ENCODE measurements around the gene COL8A1.
"Not testable (repeated sequence)": the region's sequence is repeated elsewhere in the genome, so short reads cannot be mapped to it uniquely, and the experiment has no call there.

COL8A1 gene

GRCh38 chr3:99731499-99731898, 93.1 kb downstream of the COL8A1 start:
- Histone ChIP-seq H2BK12ac (ENCODE audit: low read length) (no peak overlapping the region), H3K4ac (ENCODE audit: low read depth, low read length) (no peak overlapping the region), H2AFZ (ENCODE audit: insufficient read depth, low read length, poor library complexity) (no peak overlapping the region), H3K27ac (ENCODE audit: low read depth, low read length) (no peak overlapping the region), H3K27me3 (ENCODE audit: insufficient read depth, low read length) (no peaks in the 10 kb centered on the region), H3K14ac (ENCODE audit: low read length) (no peak overlapping the region), H3K9me3 (ENCODE audit: insufficient read depth, low read depth, low read length) (no peaks in the 10 kb centered on the region), H3K4me2 (ENCODE audit: low read length) (no peak overlapping the region), H3K4me1 (ENCODE audit: control insufficient read depth in 1 of 2, insufficient read depth in 2 of 2, low read length in 2 of 2) (no peaks in the 10 kb centered on the region), H2AK5ac (ENCODE audit: low read length) (no peak overlapping the region), H3K9ac (ENCODE audit: low read length) (no peak overlapping the region), H2BK5ac (ENCODE audit: low read depth, low read length, poor library complexity) (no peak overlapping the region), H3K79me2 (ENCODE audit: control insufficient read depth, insufficient read depth, low read length, poor library complexity) (no peaks in the 10 kb centered on the region), H3K79me1 (ENCODE audit: low read length) (no peaks in the 10 kb centered on the region), H3K36me3 (ENCODE audit: control insufficient read depth in 1 of 2, insufficient read depth in 2 of 2, low read length in 2 of 2) (no peaks in the 10 kb centered on the region), H3K18ac (ENCODE audit: low read length) (no peak overlapping the region), H4K91ac (ENCODE audit: low read depth, low read length) (no peak overlapping the region), H3K4me3 (ENCODE audit: low read depth, low read length) (no peak overlapping the region), H4K12ac (ENCODE audit: low read depth, low read length) (no peak overlapping the region), H4K8ac (ENCODE audit: low read depth, low read length) (no peak overlapping the region), H3K23ac (ENCODE audit: low read length) (no peak overlapping the region), H2BK120ac (ENCODE audit: insufficient read depth, low read length, poor library complexity) (no peak overlapping the region)
- WGBS (ENCODE audit: extremely low coverage, insufficient coverage, insufficient read length): no CpG with 5 or more reads among the region's 1 CpG
- DNase-seq: no peak

- not testable (repeated sequence) for H3K27ac ChIP-seq (ENCODE audit: low read depth, low read length); H3K18ac ChIP-seq (ENCODE audit: low read length); H3K14ac ChIP-seq (ENCODE audit: low read length); H3K79me1 ChIP-seq (ENCODE audit: low read length); H4K12ac ChIP-seq (ENCODE audit: low read depth, low read length); H2AK5ac ChIP-seq (ENCODE audit: low read length); H2BK120ac ChIP-seq (ENCODE audit: insufficient read depth, low read length, poor library complexity); H3K4me3 ChIP-seq (ENCODE audit: low read depth, low read length); H3K4me1 ChIP-seq (ENCODE audit: control insufficient read depth in 1 of 2, insufficient read depth in 2 of 2, low read length in 2 of 2); H3K9ac ChIP-seq (ENCODE audit: low read length); H2AFZ ChIP-seq (ENCODE audit: insufficient read depth, low read length, poor library complexity); H3K36me3 ChIP-seq (ENCODE audit: control insufficient read depth in 1 of 2, insufficient read depth in 2 of 2, low read length in 2 of 2); H2BK12ac ChIP-seq (ENCODE audit: low read length); H2BK5ac ChIP-seq (ENCODE audit: low read depth, low read length, poor library complexity); DNase-seq; H3K27me3 ChIP-seq (ENCODE audit: insufficient read depth, low read length); H3K4ac ChIP-seq (ENCODE audit: low read depth, low read length); H3K9me3 ChIP-seq (ENCODE audit: insufficient read depth, low read depth, low read length); H3K23ac ChIP-seq (ENCODE audit: low read length); H4K8ac ChIP-seq (ENCODE audit: low read depth, low read length); H3K4me2 ChIP-seq (ENCODE audit: low read length); H4K91ac ChIP-seq (ENCODE audit: low read depth, low read length); H3K79me2 ChIP-seq (ENCODE audit: control insufficient read depth, insufficient read depth, low read length, poor library complexity)
- WGBS (ENCODE audit: extremely low coverage, insufficient coverage, insufficient read length): no CpG with 5 or more reads among the region's 2 CpGs
Observed at GRCh38 chr3:99740371-99740770, 102.0 kb downstream of the COL8A1 start.

- no peak overlapping the region for H3K4me3 ChIP-seq (ENCODE audit: low read depth, low read length)
- no peak overlapping the region for H2BK120ac ChIP-seq (ENCODE audit: insufficient read depth, low read length, poor library complexity)
- no peak overlapping the region for H3K4me2 ChIP-seq (ENCODE audit: low read length)
- H4K8ac ChIP-seq (ENCODE audit: low read depth, low read length): no peak overlapping the region
- H3K79me2 ChIP-seq (ENCODE audit: control insufficient read depth, insufficient read depth, low read length, poor library complexity): no peaks in the 10 kb centered on the region
- WGBS (ENCODE audit: extremely low coverage, insufficient coverage, insufficient read length): no CpG with 5 or more reads among the region's 2 CpGs
- DNase-seq: no peak
- H3K4ac ChIP-seq (ENCODE audit: low read depth, low read length): no peak overlapping the region
- H3K18ac ChIP-seq (ENCODE audit: low read length): no peak overlapping the region
- H3K79me1 ChIP-seq (ENCODE audit: low read length): no peaks in the 10 kb centered on the region
- no peak overlapping the region for H3K27ac ChIP-seq (ENCODE audit: low read depth, low read length)
- no peak overlapping the region for H4K91ac ChIP-seq (ENCODE audit: low read depth, low read length)
- H3K36me3 ChIP-seq (ENCODE audit: control insufficient read depth in 1 of 2, insufficient read depth in 2 of 2, low read length in 2 of 2): no peaks in the 10 kb centered on the region
- H3K14ac ChIP-seq (ENCODE audit: low read length): no peak overlapping the region
- no peak overlapping the region for H2AK5ac ChIP-seq (ENCODE audit: low read length)
- no peaks in the 10 kb centered on the region for H3K27me3 ChIP-seq (ENCODE audit: insufficient read depth, low read length)
- peaks cover 5% of the 10 kb centered on the region for H3K9me3 ChIP-seq (ENCODE audit: insufficient read depth, low read depth, low read length)
- no peak overlapping the region for H3K9ac ChIP-seq (ENCODE audit: low read length)
- no peak overlapping the region for H2AFZ ChIP-seq (ENCODE audit: insufficient read depth, low read length, poor library complexity)
- no peak overlapping the region for H2BK5ac ChIP-seq (ENCODE audit: low read depth, low read length, poor library complexity)
- H3K23ac ChIP-seq (ENCODE audit: low read length): no peak overlapping the region
- no peaks in the 10 kb centered on the region for H3K4me1 ChIP-seq (ENCODE audit: control insufficient read depth in 1 of 2, insufficient read depth in 2 of 2, low read length in 2 of 2)
- no peak overlapping the region for H4K12ac ChIP-seq (ENCODE audit: low read depth, low read length)
- H2BK12ac ChIP-seq (ENCODE audit: low read length): no peak overlapping the region
Observed at GRCh38 chr3:99741588-99741987, 103.2 kb downstream of the COL8A1 start.

- no peaks in the 10 kb centered on the region for H3K79me1 ChIP-seq (ENCODE audit: low read length)
Observed at GRCh38 chr3:99747915-99748314, 109.5 kb downstream of the COL8A1 start.

More at GRCh38 chr3:99747915-99748314, 109.5 kb downstream of the COL8A1 start:
- H2AFZ ChIP-seq (ENCODE audit: insufficient read depth, low read length, poor library complexity): no peak overlapping the region
- no peak overlapping the region for H3K9ac ChIP-seq (ENCODE audit: low read length)
- WGBS (ENCODE audit: extremely low coverage, insufficient coverage, insufficient read length): no CpG with 5 or more reads among the region's 3 CpGs
- no peak overlapping the region for H4K12ac ChIP-seq (ENCODE audit: low read depth, low read length)
- no peak overlapping the region for H3K4me2 ChIP-seq (ENCODE audit: low read length)
- no peaks in the 10 kb centered on the region for H3K36me3 ChIP-seq (ENCODE audit: control insufficient read depth in 1 of 2, insufficient read depth in 2 of 2, low read length in 2 of 2)
- no peaks in the 10 kb centered on the region for H3K79me2 ChIP-seq (ENCODE audit: control insufficient read depth, insufficient read depth, low read length, poor library complexity)
- peak; percentile 2 to 24 for DNase-seq
- H3K4me3 ChIP-seq (ENCODE audit: low read depth, low read length): no peak overlapping the region
- no peak overlapping the region for H3K14ac ChIP-seq (ENCODE audit: low read length)
- no peaks in the 10 kb centered on the region for H3K27me3 ChIP-seq (ENCODE audit: insufficient read depth, low read length)
- H4K8ac ChIP-seq (ENCODE audit: low read depth, low read length): no peak overlapping the region
- H3K9me3 ChIP-seq (ENCODE audit: insufficient read depth, low read depth, low read length): no peaks in the 10 kb centered on the region
- no peaks in the 10 kb centered on the region for H3K4me1 ChIP-seq (ENCODE audit: control insufficient read depth in 1 of 2, insufficient read depth in 2 of 2, low read length in 2 of 2)
- H4K91ac ChIP-seq (ENCODE audit: low read depth, low read length): no peak overlapping the region
- no peak overlapping the region for H3K23ac ChIP-seq (ENCODE audit: low read length)
- H2BK5ac ChIP-seq (ENCODE audit: low read depth, low read length, poor library complexity): no peak overlapping the region
- H3K18ac ChIP-seq (ENCODE audit: low read length): no peak overlapping the region
- H2AK5ac ChIP-seq (ENCODE audit: low read length): no peak overlapping the region
- no peak overlapping the region for H2BK120ac ChIP-seq (ENCODE audit: insufficient read depth, low read length, poor library complexity)
- H3K27ac ChIP-seq (ENCODE audit: low read depth, low read length): no peak overlapping the region
- no peak overlapping the region for H3K4ac ChIP-seq (ENCODE audit: low read depth, low read length)
- H2BK12ac ChIP-seq (ENCODE audit: low read length): no peak overlapping the region
